ENCODE data around the gene ARID4B. TPM values are rescaled to one million over a fixed set of nuclear protein-coding genes. Genes with fewer than 3 reads are reported as not detected.

ARID4B gene
- total and polyA plus RNA-seq, 2 of the 13 experiments (the other 11 are each of a cell fraction or from before 2014, with no cell fraction given): 9.7 to 24.6 TPM

- TF ChIP-seq STAT5B (CRISPR knock-in tag; IDR thresholded peaks at IDR 0.05) (no peak), ATRX (CRISPR knock-in tag; IDR thresholded peaks at IDR 0.05; ENCODE audit: borderline replicate concordance) (no peak), NCOA1 (CRISPR knock-in tag; IDR thresholded peaks at IDR 0.05) (0 out of 2 replicates have a peak, but pooled peaks have one; percentile 25), ZNF709 (CRISPR knock-in tag; IDR thresholded peaks at IDR 0.05) (peak; percentile 86), SAP130 (CRISPR knock-in tag; IDR thresholded peaks at IDR 0.05; ENCODE audit: low read depth) (peak; percentile 88), ZNF10 (CRISPR knock-in tag; IDR thresholded peaks at IDR 0.05; ENCODE audit: borderline replicate concordance, low read depth) (no peak)
- TF ChIP-seq, protein P1, sequence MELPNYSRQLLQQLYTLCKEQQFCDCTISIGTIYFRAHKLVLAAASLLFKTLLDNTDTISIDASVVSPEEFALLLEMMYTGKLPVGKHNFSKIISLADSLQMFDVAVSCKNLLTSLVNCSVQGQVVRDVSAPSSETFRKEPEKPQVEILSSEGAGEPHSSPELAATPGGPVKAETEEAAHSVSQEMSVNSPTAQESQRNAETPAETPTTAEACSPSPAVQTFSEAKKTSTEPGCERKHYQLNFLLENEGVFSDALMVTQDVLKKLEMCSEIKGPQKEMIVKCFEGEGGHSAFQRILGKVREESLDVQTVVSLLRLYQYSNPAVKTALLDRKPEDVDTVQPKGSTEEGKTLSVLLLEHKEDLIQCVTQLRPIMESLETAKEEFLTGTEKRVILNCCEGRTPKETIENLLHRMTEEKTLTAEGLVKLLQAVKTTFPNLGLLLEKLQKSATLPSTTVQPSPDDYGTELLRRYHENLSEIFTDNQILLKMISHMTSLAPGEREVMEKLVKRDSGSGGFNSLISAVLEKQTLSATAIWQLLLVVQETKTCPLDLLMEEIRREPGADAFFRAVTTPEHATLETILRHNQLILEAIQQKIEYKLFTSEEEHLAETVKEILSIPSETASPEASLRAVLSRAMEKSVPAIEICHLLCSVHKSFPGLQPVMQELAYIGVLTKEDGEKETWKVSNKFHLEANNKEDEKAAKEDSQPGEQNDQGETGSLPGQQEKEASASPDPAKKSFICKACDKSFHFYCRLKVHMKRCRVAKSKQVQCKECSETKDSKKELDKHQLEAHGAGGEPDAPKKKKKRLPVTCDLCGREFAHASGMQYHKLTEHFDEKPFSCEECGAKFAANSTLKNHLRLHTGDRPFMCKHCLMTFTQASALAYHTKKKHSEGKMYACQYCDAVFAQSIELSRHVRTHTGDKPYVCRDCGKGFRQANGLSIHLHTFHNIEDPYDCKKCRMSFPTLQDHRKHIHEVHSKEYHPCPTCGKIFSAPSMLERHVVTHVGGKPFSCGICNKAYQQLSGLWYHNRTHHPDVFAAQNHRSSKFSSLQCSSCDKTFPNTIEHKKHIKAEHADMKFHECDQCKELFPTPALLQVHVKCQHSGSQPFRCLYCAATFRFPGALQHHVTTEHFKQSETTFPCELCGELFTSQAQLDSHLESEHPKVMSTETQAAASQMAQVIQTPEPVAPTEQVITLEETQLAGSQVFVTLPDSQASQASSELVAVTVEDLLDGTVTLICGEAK (IDR thresholded peaks at IDR 0.05): 0 out of 2 replicates have a peak, but pooled peaks have one; percentile 22
- TF ChIP-seq, protein P1 (CRISPR knock-in tag; IDR thresholded peaks at IDR 0.05): no peak
- TF ChIP-seq, protein P2, sequence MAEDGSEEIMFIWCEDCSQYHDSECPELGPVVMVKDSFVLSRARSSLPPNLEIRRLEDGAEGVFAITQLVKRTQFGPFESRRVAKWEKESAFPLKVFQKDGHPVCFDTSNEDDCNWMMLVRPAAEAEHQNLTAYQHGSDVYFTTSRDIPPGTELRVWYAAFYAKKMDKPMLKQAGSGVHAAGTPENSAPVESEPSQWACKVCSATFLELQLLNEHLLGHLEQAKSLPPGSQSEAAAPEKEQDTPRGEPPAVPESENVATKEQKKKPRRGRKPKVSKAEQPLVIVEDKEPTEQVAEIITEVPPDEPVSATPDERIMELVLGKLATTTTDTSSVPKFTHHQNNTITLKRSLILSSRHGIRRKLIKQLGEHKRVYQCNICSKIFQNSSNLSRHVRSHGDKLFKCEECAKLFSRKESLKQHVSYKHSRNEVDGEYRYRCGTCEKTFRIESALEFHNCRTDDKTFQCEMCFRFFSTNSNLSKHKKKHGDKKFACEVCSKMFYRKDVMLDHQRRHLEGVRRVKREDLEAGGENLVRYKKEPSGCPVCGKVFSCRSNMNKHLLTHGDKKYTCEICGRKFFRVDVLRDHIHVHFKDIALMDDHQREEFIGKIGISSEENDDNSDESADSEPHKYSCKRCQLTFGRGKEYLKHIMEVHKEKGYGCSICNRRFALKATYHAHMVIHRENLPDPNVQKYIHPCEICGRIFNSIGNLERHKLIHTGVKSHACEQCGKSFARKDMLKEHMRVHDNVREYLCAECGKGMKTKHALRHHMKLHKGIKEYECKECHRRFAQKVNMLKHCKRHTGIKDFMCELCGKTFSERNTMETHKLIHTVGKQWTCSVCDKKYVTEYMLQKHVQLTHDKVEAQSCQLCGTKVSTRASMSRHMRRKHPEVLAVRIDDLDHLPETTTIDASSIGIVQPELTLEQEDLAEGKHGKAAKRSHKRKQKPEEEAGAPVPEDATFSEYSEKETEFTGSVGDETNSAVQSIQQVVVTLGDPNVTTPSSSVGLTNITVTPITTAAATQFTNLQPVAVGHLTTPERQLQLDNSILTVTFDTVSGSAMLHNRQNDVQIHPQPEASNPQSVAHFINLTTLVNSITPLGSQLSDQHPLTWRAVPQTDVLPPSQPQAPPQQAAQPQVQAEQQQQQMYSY (CRISPR knock-in tag; IDR thresholded peaks at IDR 0.05): no peak
- TF ChIP-seq, protein P3, sequence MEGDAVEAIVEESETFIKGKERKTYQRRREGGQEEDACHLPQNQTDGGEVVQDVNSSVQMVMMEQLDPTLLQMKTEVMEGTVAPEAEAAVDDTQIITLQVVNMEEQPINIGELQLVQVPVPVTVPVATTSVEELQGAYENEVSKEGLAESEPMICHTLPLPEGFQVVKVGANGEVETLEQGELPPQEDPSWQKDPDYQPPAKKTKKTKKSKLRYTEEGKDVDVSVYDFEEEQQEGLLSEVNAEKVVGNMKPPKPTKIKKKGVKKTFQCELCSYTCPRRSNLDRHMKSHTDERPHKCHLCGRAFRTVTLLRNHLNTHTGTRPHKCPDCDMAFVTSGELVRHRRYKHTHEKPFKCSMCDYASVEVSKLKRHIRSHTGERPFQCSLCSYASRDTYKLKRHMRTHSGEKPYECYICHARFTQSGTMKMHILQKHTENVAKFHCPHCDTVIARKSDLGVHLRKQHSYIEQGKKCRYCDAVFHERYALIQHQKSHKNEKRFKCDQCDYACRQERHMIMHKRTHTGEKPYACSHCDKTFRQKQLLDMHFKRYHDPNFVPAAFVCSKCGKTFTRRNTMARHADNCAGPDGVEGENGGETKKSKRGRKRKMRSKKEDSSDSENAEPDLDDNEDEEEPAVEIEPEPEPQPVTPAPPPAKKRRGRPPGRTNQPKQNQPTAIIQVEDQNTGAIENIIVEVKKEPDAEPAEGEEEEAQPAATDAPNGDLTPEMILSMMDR (CRISPR knock-in tag; IDR thresholded peaks at IDR 0.05): no peak
Observed at GRCh38 chr1:235328271-235329138, 526 bp upstream of the ARID4B start, which contains the start of gene GGPS1 (continued).

All from HepG2 (cell line).